Uterus (tissue), 4 donors: Measurements from ENCODE around the gene EIPR1. TPM values are rescaled to one million over a fixed set of nuclear protein-coding genes. Genes with fewer than 3 reads are reported as not detected.

Source experiments
- DNase-seq, 2 donors: peaks; one replicate each; pipeline ENCODE4 v3.0.0-alpha.2; 2019 to 2020
- H3K27ac ChIP-seq, 2 donors: fragments of 200-600 bp; sonication (generic); 1 replicate in 1 of 2; 2 replicates in 1 of 2; pipeline ENCODE4 v1.5.1; 2016 to 2018
- H3K27me3 ChIP-seq, 2 donors: fragments of 200-600 bp; sonication (generic); one replicate each; pipeline ENCODE4 v1.5.1; 2018 to 2019; ENCODE audit warnings: control low read depth in 1 of 2
- H3K36me3 ChIP-seq, 2 donors: fragments of 200-600 bp; sonication (generic); one replicate each; pipeline ENCODE4 v1.5.1; 2019; ENCODE audit warnings: control low read depth in 1 of 2
- H3K4me1 ChIP-seq, 2 donors: fragments of 200-600 bp; sonication (generic); one replicate each; pipeline ENCODE4 v1.5.1; 2018 to 2019; ENCODE audit warnings: control low read depth in 1 of 2
- H3K4me3 ChIP-seq, 2 donors: fragments of 200-600 bp; sonication (generic); 1 replicate in 1 of 2; 2 replicates in 1 of 2; pipeline ENCODE4 v1.5.1; 2018 to 2019; ENCODE audit warnings: mild to moderate bottlenecking in 1 of 2
- H3K9me3 ChIP-seq, 2 donors: fragments of 200-600 bp; sonication (generic); one replicate each; pipeline ENCODE4 v1.5.1; 2019; ENCODE audit warnings: control low read depth in 1 of 2
- POLR2A ChIP-seq, 2 donors: fragments of 450-650 bp; IDR thresholded peaks; one replicate each; pipeline ENCODE4 v1.6.1; 2016; ENCODE audit warnings: antibody characterized with exemption in 2 of 2, mild to moderate bottlenecking in 1 of 2, moderate library complexity in 1 of 2
- intact Hi-C: fragments of 100-400 bp; cut with DNase I; formaldehyde crosslinking; loops from one replicate; pipeline ENCODE4 v1.15.1; 2023; ENCODE audit warnings: low total_unique reads
- total RNA-seq, 4 donors: library from RNA; depleted of rRNA in 3 of 4; stranded (reverse); fragments of >200 nt in 3 of 4; gene quantifications; one replicate each; pipeline versions ENCODE4 v1.1.0 to v1.2.4, GENCODE V29; 2014 to 2023
- TF ChIP-seq, protein P1 (sequence below), 4 experiments: fragments of 200-600 bp in 2 of 4; fragments of 450-650 bp in 2 of 4; sonication (generic) in 2 of 4; IDR thresholded peaks; one replicate each; pipeline ENCODE4 v1.5.1; 2016 to 2019; ENCODE audit warnings: antibody characterized with exemption in 4 of 4, mild to moderate bottlenecking in 2 of 4, moderate library complexity in 1 of 4
- donor health status: DM: yes; HTN: yes; CAD: no.

The EIPR1 gene
- total RNA-seq, 4 donors from 2014 or later, result 0.59 to 28.9 (median 20.4) TPM

DNA sequence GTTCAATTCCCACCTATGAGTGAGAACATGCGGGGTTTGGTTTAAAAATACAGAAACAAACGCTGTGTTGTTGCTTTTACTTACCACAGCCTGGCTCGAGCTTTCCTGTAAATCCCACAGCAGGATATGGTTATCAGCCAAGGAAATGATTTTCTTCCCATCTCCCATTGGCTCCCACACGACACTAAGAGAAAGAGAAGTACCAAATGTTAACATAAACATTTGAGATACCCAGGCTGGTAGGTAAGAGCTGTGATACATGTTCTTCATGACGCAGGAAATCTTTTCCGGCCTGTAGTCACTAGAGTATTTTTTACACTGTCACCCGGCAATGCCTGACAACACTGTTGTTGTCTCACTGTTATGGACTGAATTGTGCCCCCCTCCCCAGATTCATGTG, 163.6 kb downstream of the EIPR1 start:
- H3K9me3 ChIP-seq, result no peaks in the 10 kb centered on the region
- no peak overlapping the region for H3K27ac ChIP-seq
- DNase-seq, result no peak
- no peak for TF ChIP-seq POLR2A (IDR thresholded peaks at IDR 0.05)
- intact Hi-C loops, result no loop called here
- no peaks in the 10 kb centered on the region for H3K36me3 ChIP-seq
- no peaks in the 10 kb centered on the region for H3K27me3 ChIP-seq
- H3K4me3 ChIP-seq, result no peak overlapping the region
- H3K4me1 ChIP-seq, result no peaks in the 10 kb centered on the region

DNA sequence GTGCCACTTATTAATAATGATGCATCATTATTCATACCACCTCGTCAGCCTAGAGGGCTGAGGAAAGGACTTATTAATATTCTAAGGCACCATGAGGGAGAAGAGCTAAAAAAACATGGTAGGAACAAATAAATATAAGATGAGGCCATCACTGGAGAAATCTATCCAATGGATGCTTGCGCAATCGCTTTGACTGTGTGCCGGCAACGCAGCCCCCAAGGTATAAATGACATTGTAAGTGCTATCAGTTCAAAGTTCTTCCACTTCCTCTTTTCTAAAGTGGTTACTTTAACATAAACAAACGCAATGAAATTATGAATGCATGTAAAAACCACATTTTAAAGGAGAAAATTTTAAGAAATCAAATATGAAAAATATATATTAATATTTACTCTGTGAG, 164.6 kb downstream of the EIPR1 start:
- Histone ChIP-seq H3K4me1 (no peaks in the 10 kb centered on the region), H3K36me3 (no peaks in the 10 kb centered on the region), H3K9me3 (no peaks in the 10 kb centered on the region), H3K4me3 (no peak overlapping the region), H3K27me3 (no peaks in the 10 kb centered on the region), H3K27ac (no peak overlapping the region)
- intact Hi-C loops, result no loop called here
- no peak for TF ChIP-seq POLR2A (IDR thresholded peaks at IDR 0.05)
- TF ChIP-seq, protein P1, sequence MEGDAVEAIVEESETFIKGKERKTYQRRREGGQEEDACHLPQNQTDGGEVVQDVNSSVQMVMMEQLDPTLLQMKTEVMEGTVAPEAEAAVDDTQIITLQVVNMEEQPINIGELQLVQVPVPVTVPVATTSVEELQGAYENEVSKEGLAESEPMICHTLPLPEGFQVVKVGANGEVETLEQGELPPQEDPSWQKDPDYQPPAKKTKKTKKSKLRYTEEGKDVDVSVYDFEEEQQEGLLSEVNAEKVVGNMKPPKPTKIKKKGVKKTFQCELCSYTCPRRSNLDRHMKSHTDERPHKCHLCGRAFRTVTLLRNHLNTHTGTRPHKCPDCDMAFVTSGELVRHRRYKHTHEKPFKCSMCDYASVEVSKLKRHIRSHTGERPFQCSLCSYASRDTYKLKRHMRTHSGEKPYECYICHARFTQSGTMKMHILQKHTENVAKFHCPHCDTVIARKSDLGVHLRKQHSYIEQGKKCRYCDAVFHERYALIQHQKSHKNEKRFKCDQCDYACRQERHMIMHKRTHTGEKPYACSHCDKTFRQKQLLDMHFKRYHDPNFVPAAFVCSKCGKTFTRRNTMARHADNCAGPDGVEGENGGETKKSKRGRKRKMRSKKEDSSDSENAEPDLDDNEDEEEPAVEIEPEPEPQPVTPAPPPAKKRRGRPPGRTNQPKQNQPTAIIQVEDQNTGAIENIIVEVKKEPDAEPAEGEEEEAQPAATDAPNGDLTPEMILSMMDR (IDR thresholded peaks at IDR 0.05), result no peak
- no peak for DNase-seq

DNA sequence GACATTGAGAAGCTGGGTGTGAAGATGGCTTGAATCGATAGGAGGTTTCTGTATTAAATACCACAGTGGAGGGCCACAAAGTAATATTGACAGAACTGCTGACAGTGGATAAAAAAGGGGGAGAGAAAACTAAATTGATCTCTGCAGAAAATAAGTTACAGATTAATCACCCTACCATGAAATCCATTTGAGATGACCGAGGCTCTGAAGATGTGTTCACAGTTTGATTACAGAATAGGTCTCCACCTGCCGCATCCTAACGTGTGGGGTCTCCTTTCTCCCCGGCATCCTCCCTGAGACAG, 165.6 kb downstream of the EIPR1 start:
- no peak for DNase-seq
- H3K4me3 ChIP-seq, result no peak overlapping the region
- no peaks in the 10 kb centered on the region for H3K27me3 ChIP-seq
- H3K27ac ChIP-seq, result no peak overlapping the region
- H3K36me3 ChIP-seq, result no peaks in the 10 kb centered on the region
- H3K9me3 ChIP-seq, result no peaks in the 10 kb centered on the region
- H3K4me1 ChIP-seq, result no peaks in the 10 kb centered on the region
- TF ChIP-seq, protein P1 (IDR thresholded peaks at IDR 0.05), result no peak
- TF ChIP-seq POLR2A (IDR thresholded peaks at IDR 0.05), result no peak
- intact Hi-C loops, result no loop called here

DNA sequence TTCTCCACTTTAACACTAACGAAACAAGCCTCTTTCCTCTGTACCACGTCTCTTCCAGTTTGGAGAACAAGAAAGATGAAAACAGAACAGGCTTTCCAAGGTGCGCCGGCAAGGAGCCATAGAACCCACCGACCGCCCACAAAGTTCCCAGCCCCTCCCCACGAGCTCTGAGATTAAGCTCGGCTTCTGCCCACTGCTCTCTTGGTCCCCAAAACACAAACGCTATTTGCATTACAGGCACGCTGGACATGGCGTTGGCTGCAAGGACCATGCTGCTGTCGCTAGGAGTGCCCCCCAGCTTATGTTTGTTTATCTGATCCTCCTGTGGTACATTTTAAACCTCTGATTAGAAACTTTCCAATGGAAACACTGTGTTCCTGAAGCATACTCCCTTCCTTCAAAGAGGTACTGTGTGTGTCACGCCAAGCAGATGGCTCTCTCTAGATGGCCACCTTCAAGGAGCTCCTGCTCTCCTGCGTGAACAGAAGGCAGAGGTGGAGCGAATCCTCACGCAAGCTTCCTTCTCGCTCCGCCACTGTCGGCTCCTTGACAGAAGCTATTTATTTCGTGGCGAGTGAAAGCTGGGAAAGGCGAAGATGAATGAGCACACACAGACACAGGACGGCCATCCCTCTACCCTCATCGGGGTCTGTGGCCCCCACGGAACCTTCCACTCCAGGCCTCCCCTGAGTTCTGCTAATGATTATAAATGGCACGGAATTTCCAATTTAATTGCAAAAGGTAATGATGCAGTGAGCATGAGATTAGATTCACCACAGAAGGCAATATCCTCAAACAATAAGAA, 166.2 kb downstream of the EIPR1 start:
- no peak overlapping the region for H3K4me3 ChIP-seq
- no peaks in the 10 kb centered on the region for H3K4me1 ChIP-seq
- no peak overlapping the region for H3K27ac ChIP-seq
- DNase-seq, result no peak
- H3K36me3 ChIP-seq, result no peaks in the 10 kb centered on the region
- intact Hi-C loops, result no loop called here
- no peaks in the 10 kb centered on the region for H3K9me3 ChIP-seq
- no peaks in the 10 kb centered on the region for H3K27me3 ChIP-seq
- TF ChIP-seq, protein P1 (IDR thresholded peaks at IDR 0.05), result no peak
- no peak for TF ChIP-seq POLR2A (IDR thresholded peaks at IDR 0.05)

DNA sequence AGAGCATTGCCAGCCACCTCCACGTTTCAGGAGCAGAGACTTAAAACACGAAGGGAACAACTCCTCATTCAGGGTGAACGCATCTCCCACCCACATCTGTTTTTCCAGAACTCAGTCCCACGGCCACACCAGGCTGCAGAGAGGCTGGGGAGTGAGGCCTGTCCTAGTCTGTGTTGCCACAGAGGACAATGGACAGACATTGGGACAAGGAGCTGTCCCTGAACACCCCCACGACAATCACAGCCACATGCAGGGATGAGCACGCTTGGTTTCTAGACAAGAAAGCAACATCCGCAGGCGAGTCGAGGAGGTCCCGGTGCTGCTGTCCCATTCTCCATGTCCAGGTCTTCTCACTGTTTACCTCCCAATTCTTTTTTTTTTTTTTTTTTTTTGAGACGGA, 167.4 kb downstream of the EIPR1 start:
- Histone ChIP-seq H3K9me3 (peaks cover 0 to 2% of the 10 kb centered on the region in 2 donors), H3K36me3 (no peaks in the 10 kb centered on the region), H3K27me3 (no peaks in the 10 kb centered on the region), H3K4me1 (no peaks in the 10 kb centered on the region), H3K4me3 (no peak overlapping the region), H3K27ac (no peak overlapping the region)
- no peak for DNase-seq
- intact Hi-C loops, result no loop called here
- TF ChIP-seq POLR2A (IDR thresholded peaks at IDR 0.05), result no peak
- TF ChIP-seq, protein P1 (IDR thresholded peaks at IDR 0.05), result no peak
